ENCODE data around the gene FOXP1.

The FOXP1 gene

DNA sequence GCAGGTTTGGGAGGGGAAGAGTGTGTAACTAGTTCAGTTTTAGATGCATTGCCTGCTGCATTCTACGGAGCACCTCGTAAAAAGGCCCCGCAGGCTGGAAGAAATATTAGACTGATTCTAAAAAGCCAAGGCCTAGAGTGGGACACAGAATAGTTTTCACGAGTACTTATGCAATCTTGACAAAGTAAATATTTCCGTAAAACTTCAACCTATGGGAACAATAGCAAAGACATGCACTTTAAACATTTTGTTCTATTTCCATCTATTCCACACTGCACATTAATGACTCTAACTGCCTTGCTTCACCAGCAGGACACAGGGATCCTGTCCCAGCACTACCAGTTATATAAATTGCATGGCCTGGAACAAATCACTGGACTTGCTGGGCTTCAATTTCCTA is 260.0 kb downstream of the FOXP1 start:
- H3K9ac ChIP-seq (ENCODE audit: low read length), result no peak overlapping the region
- no peak overlapping the region for H3K27ac ChIP-seq (ENCODE audit: low read depth, low read length)
- no peaks in the 10 kb centered on the region for H3K9me3 ChIP-seq (ENCODE audit: insufficient read depth, low read length)
- H3K4me2 ChIP-seq (ENCODE audit: low read depth, low read length, poor library complexity, severe bottlenecking), result no peak overlapping the region
- no peaks in the 10 kb centered on the region for H3K9me2 ChIP-seq (replicated peaks; ENCODE audit: insufficient read depth, low read length)
- no peak overlapping the region for H3K4me3 ChIP-seq (ENCODE audit: insufficient read depth, low read length, poor library complexity, severe bottlenecking)
- no peaks in the 10 kb centered on the region for H3K27me3 ChIP-seq (ENCODE audit: low read length)
- no peak overlapping the region for H2AFZ ChIP-seq (ENCODE audit: low read depth, low read length, severe bottlenecking)
- H4K20me1 ChIP-seq (ENCODE audit: low read depth, low read length), result no peaks in the 10 kb centered on the region
- TF ChIP-seq EZH2phosphoT487 (conservative IDR thresholded peaks at IDR 0.05; ENCODE audit: low read length) (no peak), CTCF (IDR thresholded peaks at IDR 0.05; ENCODE audit: insufficient read depth, low read length, poor library complexity, severe bottlenecking) (no peak)
- H3K79me2 ChIP-seq (ENCODE audit: insufficient read depth, low read length), result no peaks in the 10 kb centered on the region
- no peaks in the 10 kb centered on the region for H3K36me3 ChIP-seq (ENCODE audit: low read length)
- no peaks in the 10 kb centered on the region for H3F3A ChIP-seq (ENCODE audit: insufficient read depth)

- Histone ChIP-seq H4K20me1 (ENCODE audit: low read depth, low read length) (no peaks in the 10 kb centered on the region), H2AFZ (ENCODE audit: low read depth, low read length, severe bottlenecking) (no peak overlapping the region), H3K27me3 (ENCODE audit: low read length) (no peaks in the 10 kb centered on the region), H3K27ac (ENCODE audit: low read depth, low read length) (no peak overlapping the region), H3K79me2 (ENCODE audit: insufficient read depth, low read length) (no peaks in the 10 kb centered on the region), H3K9ac (ENCODE audit: low read length) (no peak overlapping the region), H3K9me2 (replicated peaks; ENCODE audit: insufficient read depth, low read length) (no peaks in the 10 kb centered on the region), H3F3A (ENCODE audit: insufficient read depth) (no peaks in the 10 kb centered on the region; the same call in 1 of the 2 replicates), H3K36me3 (ENCODE audit: low read length) (no peaks in the 10 kb centered on the region), H3K4me3 (ENCODE audit: insufficient read depth, low read length, poor library complexity, severe bottlenecking) (no peak overlapping the region), H3K4me2 (ENCODE audit: low read depth, low read length, poor library complexity, severe bottlenecking) (no peak overlapping the region), H3K9me3 (ENCODE audit: insufficient read depth, low read length) (no peaks in the 10 kb centered on the region)
- no peak for TF ChIP-seq EZH2phosphoT487 (conservative IDR thresholded peaks at IDR 0.05; ENCODE audit: low read length)
- no peak for TF ChIP-seq CTCF (IDR thresholded peaks at IDR 0.05; ENCODE audit: insufficient read depth, low read length, poor library complexity, severe bottlenecking)
Measured at GRCh38 chr3:71322154-71322553, 261.4 kb downstream of the FOXP1 start.

- H2AFZ ChIP-seq (ENCODE audit: low read depth, low read length, severe bottlenecking), result no peak overlapping the region
- H3K36me3 ChIP-seq (ENCODE audit: low read length), result no peaks in the 10 kb centered on the region
- TF ChIP-seq EZH2phosphoT487 (conservative IDR thresholded peaks at IDR 0.05; ENCODE audit: low read length), result no peak
- no peak for TF ChIP-seq CTCF (IDR thresholded peaks at IDR 0.05; ENCODE audit: insufficient read depth, low read length, poor library complexity, severe bottlenecking)
- no peak overlapping the region for H3K27ac ChIP-seq (ENCODE audit: low read depth, low read length)
- H3K27me3 ChIP-seq (ENCODE audit: low read length), result no peaks in the 10 kb centered on the region
- H4K20me1 ChIP-seq (ENCODE audit: low read depth, low read length), result no peaks in the 10 kb centered on the region
- H3K9ac ChIP-seq (ENCODE audit: low read length), result no peak overlapping the region
- H3K4me3 ChIP-seq (ENCODE audit: insufficient read depth, low read length, poor library complexity, severe bottlenecking), result no peak overlapping the region
- H3K79me2 ChIP-seq (ENCODE audit: insufficient read depth, low read length), result no peaks in the 10 kb centered on the region
- no peak overlapping the region for H3K4me2 ChIP-seq (ENCODE audit: low read depth, low read length, poor library complexity, severe bottlenecking)
- no peaks in the 10 kb centered on the region for H3K9me2 ChIP-seq (replicated peaks; ENCODE audit: insufficient read depth, low read length)
- H3F3A ChIP-seq (ENCODE audit: insufficient read depth), result no peaks in the 10 kb centered on the region; the same call in 1 of the 2 replicates
- H3K9me3 ChIP-seq (ENCODE audit: insufficient read depth, low read length), result no peaks in the 10 kb centered on the region
Measured at GRCh38 chr3:71319771-71320170, 263.8 kb downstream of the FOXP1 start.

All from SU-DHL-6 (cell line).